HG02970 (cell line): ENCODE measurements around the gene LRP4.
A peak's percentile ranks its signal among the peaks of the same experiment; 100 is the strongest.

Experiments used
- ATAC-seq: cut with Tn5 transposase; IDR thresholded peaks from one replicate; pipeline ENCODE4 v1.9.1; 2021; ENCODE audit warnings: mild to moderate bottlenecking, moderate library complexity, moderate number of reproducible peaks; ENCODE audit not compliant: unreplicated experiment, low FRiP score

LRP4 gene

DNA sequence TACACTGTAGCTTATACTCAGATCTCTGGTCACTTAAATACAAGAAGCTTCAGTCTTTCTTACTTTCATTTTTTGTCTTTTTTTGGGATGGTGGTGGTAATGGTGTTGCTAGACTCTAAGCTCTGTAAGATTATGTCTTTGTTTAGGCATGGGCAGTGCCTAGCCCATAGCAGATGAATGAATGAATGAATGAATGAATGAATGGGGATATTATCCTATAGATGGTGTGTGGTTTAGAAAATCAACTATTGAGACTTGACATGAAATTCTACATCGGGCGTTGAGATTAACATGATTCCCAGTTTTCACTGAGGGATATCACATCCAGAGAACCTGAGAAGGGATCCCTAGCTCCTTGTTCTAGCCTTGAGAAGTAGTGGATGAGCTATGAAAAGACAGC lies 62.5 kb downstream of the LRP4 start:
- no peak for ATAC-seq

DNA sequence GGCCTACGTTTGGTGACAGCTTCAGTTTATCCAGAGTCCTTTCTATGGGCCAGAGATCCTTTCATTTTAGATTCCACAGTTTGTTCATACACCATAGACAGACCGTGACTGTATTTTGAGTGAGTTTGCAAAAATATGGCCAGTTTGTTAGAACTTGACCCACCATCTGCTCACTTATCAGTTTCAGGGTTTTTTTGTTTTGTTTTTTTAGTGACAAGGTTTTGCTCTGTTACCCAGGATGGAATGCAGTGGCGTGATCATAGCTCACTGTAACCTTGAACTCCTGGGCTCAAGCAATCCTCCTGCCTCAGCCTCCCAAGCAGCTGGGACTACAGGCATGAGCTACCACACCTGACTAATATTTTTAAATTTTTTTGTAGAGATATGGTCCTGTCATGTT lies 63.2 kb downstream of the LRP4 start:
- no peak for ATAC-seq

DNA sequence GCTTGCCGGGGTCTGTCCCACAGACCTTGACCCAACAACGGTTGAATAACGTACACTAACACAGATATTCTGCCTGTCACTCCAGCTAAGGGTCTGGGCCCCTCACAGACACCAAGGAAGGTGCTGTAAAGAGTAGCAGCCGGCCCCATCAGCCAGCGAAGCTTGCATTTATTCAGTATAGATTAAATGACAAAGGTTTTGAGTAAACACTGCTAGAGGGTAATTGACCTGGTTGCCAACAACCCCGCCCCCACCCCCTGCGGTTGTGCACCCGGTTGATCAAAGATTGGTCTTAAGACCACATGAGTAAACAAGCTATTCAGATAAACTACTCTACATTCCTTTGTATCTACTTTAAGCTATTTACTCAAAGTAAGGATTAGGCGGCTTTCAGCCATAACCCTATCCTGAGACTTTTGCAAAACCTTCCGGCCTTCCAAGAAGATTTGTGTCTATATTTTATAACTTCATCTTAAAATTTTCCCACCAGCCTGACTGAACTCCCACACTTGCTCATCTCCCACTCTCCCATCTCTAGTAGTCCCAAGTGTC lies 67.4 kb downstream of the LRP4 start:
- ATAC-seq: no peak

DNA sequence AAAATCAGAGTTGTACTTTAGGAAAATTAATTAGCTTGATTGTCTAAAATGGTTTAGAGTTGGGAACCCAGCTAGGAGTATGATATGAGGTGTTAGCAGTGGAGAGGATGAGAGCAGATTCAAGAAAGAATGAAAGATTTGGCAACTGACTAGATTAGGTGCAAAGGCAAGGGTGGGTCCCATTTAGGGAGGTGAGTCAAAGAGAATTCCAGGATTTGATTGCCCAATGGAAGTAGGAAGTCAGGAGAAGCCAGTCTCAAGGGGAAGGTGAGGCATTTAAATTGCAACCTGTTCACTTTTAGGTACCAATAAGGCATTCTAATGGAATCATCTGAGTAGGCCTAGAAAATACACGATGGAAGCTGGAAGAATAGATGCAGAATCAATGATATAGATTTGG lies 68.7 kb downstream of the LRP4 start:
- ATAC-seq: no peak

DNA sequence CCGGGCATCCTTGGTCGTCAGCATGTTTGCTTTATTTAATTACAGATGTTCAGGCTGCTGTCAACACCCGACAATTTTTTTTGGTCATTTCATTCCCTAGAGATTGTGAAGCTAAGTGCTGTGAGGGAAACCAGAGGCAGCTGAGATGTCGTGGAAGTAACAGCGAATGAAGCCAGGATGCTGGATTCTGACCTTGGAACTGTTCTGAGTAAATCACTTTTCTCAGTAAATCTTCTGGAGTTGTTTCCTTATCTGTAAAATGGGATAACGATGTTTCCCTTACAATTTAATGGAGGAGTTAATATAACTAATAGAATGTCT lies 71.9 kb downstream of the LRP4 start:
- no peak for ATAC-seq

DNA sequence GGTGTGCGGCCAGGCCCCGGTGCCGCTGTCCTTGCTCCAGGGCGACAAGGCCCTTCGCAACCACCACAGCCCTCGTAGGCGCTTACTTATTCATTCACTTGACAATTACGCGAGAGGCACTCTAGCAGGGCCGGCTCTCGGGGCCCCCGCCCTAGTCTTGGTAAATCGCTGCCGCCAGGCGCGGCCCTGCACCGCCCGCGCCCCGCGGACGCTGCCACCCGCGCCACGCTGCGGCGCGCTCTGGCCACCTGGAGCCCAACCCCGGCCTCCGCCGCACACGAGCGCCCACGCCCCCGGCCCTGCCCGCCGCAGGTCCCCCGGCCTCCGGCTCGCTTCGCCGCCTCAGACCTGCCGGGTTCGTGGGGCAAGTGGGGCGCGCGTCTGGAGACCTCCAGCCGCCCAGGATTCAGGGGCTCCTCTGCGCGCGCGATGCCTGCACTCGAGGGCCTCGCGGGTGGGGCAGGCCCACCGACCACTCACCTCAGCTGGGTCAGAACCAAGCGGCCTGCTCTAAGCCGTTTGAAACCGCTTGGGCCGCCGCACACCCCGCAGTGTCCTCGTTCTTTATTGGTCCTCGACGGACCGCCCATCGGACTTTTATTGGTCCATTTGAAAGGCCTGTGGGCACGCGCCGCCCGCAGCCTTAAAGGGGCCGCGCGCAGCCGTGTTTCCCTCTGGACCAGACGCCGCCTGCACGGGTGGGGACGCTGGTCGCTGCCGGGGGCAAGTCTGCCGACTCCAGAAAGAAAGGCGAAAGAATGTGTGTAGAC lies 72.4 kb downstream of the LRP4 start, which contains the start of gene CKAP5:
CKAP5 (minus strand) TSS at position 541 of the 770 bp plus-strand sequence. CDS start 25,049 bp downstream, outside the sequence.
- peak; percentile 89 for ATAC-seq

DNA sequence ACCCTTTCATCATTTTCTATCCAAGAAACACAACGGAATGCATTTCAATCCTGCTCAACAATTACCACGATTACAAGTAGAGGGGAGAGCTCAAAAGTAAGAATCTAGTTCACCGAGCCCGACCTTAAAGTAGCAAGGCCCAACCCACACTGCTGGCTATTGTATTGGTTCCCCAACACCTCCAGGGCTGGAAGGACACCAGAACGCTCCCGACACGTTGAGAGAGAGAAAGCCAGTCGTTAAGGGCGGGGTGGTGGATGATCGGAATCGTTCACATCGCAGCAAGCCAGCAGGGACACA lies 73.0 kb downstream of the LRP4 start:
- ATAC-seq: no peak

DNA sequence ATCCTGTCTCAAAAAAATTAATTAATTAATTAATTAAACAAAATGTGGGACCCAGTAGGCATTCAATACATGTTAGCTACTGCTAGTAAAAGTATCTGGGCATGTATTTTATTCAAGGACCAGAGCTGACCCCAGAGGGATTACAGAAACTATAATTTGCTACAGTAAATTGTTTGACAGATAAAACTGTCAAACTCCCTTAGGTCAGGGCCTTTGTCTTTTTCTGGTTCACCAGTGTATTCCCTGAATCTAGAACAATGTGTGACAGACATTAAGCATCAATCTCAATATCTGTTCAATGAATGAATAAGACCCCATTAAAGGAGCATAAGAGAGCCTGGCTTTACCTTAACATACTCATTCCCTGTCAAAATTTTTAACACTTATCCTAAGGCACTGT lies 78.2 kb downstream of the LRP4 start:
- ATAC-seq: no peak

DNA sequence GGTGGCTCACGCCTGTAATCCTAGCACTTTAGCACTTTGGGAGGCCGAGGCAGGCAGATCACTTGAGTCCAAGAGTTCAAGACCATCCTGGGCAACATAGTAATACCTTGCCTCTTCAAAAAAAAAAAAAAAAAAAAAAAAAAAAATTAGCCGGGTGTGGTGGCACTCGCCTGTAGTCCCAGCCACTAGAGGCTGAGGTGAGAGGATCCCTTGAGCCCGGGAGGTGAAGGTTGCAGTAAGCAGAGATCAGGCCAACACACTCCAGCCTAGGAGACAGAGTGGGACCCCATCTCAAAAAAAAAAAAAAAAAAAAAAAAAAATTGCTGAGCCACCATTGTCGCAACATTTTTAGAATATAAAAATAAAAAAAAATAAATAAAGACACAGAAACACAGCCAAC lies 79.8 kb downstream of the LRP4 start:
- ATAC-seq: no peak

DNA sequence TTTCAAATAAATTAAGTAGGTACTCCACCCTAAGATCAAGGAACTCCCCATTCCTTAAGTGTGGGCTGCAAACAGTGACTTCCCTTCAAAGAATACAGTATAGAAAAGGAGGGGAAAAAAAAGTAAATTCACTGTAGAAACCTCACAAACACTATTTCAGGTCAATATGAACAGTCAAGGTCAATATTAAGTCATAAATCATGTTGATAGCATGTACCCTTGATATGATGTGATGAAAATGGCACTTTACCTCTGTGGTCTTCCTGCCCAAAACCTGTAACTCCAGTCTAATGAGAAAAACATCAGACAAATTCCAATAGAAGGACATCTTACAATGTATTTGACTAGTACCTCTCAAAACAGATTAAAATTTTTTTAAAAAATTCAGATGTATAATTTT lies 80.5 kb downstream of the LRP4 start:
- ATAC-seq: no peak

DNA sequence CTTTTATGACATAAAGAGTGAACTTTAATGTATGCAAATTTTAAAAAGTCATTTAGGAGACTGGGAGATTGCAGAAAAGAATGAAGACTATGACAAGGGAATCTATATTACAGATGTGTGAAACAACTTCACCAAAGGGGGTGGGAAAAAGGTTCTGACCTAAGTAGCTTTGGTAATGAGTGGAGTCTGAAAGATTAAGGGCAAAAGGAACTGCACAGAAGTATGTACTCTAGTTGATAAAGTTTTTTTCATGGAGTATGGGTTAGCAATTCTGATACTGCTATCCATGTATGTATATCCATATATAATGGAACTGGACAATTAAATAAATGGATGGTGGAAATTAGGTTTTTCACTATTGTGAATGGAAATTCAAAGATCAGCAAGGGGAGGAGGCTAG lies 81.5 kb downstream of the LRP4 start:
- no peak for ATAC-seq

DNA sequence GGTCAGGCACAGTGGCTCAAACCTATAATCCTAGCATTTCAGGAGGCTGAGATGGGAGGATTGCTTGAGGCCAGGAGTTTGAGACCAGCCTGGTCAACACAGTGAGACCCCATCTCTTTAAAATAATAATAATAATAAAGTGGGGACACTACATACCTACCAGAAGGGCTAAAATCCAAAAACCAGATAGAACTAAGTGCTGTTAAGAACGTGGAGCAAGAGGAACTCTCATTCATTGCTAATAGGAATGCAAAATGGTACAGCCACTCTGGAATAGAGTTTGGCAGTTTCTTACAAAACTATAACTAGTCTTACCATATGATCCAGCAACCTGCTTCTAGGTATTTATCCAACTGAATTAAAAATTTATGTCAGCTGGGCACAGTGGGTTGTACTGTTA lies 81.9 kb downstream of the LRP4 start:
- ATAC-seq: no peak

DNA sequence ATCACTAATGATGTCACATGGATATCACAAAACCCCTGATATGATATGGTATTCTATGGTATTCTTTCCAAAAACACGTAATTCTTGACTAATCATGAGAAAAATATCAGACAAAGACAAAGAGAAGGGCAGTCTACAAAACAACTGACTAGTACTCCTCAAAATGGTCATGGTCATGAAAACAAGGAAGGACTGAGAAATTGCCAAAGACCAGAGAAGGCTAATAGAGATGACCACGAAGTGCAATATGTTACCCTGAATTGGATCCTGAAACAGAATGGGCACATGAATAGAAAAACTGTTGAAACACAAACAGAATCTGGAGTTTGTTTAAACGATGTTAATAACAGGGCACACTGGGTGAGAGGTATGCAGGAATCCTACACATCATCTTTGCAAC lies 82.5 kb downstream of the LRP4 start:
- no peak for ATAC-seq

DNA sequence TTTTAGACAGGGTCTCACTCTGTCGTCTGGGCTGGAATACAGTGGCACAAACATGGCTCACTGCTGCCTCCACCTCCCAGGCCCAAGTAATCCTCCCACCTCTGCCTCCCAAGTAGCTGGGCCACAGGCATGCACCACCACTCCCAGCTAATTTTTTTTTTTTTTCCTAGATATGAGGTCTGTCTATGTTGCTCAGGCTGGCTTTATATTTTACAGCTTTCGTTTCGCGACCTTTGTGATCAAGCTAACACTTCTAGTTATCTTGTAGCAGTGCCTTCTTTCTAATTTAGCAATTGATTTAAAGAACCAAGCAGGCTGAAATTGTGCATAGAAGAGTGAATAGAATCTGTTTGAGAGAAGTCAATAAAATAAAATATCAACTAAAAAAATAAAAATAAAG lies 83.5 kb downstream of the LRP4 start:
- ATAC-seq: no peak

DNA sequence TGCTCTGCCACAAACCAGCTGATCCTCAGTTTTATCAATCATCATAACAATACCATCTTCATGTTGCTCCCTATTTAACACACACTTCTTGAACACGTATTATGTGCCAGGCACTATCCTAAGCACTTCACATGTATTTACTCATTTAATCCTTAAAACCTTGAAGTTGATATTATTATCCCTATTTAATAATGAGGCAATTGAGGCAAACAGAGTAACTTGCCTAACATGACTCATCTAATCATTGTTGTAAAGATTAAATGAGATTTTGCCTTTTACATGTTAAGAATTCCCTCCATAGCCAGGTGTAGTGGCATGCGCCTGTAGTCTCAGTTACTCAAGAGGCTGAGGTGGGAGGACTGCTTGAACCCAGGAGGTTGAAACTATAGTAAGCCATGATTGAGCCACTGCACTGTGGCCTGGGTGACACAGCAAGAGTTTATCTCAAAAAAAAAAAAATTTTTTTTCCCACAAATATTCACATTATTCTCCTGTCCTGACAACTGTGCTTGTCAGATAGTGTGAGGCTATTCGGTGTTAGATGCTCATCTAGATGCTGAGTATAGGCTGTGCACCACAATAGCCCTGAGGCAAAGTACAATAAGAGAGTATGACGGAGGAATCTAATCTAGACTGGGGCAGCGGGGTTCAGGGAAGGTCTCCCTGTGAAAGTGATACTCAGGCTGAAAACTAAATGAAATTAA lies 85.7 kb downstream of the LRP4 start:
- ATAC-seq: no peak

DNA sequence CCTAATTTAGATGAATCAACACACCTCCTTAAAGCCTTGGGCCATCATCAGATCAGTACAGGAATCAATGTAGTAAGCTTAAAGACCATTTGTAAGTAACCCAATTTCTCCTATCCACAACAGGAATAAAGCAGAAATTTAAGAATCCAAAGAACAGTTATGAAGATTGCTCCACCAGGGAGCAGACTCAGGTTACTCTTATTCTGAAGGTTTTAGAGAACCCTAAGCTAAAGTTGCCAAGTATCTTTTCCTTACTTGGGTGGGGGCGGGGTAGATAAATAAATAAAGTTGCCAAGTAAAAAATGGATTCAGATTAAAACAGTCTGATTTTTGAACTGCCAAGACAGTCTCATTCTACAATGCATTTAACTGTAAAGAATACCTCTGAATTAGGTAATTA lies 90.4 kb downstream of the LRP4 start:
- no peak for ATAC-seq

DNA sequence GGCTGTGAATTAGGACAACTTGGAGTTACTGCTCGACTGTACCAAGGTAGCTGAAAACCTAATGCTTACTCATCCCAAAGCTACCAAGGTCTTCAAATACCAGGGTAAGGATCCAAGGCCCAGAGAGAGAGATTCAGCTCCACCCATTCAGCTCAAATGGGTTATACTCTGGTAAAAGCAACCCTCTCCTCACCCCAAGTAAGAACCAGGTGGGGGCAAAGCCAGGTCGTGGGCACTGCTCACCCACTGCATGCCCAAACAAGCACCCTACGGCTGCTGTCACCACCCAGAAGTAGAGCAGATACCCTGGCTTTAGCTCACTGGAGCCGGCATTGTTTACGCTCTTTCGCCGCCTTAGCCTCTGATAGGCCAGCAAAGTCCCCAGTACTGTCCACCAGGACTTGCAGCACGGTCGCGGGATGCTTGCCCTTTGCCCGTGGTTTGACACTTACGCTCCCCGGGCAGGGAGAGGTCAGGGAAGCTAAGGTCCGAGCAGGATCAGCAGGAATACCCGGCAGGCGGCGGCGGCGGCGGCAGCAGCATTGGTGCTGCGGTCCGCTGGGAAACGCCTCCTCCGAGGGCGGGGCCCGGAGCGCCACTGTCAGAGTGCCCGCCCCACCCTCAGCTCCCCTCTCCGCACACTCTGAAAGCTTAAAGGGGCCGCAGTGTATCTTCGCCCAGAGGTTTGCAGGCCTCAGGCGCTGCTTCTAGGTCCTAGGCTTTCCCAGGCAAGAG lies 91.9 kb downstream of the LRP4 start:
- ATAC-seq: peak; percentile 82

DNA sequence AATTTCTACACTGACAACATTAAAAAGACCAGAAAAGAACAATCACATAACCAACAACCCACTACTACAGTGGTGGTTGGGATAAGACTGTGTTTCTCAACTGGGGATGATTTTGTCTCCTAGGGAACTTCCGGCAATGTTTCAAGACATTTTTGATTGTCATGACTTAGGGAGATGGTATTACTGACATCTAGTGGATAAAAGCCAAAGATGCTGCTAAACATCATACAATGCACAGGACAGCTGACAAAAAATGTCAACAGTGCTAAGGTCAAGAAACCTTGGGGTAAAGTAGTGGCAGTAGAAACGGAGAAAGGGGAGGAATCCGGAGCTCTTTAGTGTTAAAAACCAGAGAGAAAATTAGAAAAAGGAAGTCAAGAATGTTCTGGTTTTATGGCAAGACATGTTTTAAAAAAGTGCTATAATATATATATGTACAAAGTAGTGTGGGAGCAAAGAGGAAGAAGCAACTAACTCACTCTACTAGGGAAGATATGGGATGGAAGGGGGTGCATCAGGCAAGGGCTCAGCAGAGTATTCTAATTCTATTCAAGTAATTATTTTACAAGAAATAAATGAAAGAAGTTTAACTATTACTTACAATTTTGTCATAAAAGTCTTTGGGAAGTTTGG lies 109.4 kb downstream of the LRP4 start:
- no peak for ATAC-seq
